ENCODE measurements around the gene CYP2A7.
"Not testable (repeated sequence)": the region's sequence is repeated elsewhere in the genome, so short reads cannot be mapped to it uniquely, and the experiment has no call there.

The CYP2A7 gene

GRCh38 chr19:40872209-40872608, 9.8 kb downstream of the CYP2A7 start:
- in situ Hi-C loops (cut with MboI; ENCODE audit: low sequenced_read_pairs, unreplicated experiment): no loop called here
- DNase-seq (ENCODE audit: low spot score): no peak
- TF ChIP-seq, protein P1, sequence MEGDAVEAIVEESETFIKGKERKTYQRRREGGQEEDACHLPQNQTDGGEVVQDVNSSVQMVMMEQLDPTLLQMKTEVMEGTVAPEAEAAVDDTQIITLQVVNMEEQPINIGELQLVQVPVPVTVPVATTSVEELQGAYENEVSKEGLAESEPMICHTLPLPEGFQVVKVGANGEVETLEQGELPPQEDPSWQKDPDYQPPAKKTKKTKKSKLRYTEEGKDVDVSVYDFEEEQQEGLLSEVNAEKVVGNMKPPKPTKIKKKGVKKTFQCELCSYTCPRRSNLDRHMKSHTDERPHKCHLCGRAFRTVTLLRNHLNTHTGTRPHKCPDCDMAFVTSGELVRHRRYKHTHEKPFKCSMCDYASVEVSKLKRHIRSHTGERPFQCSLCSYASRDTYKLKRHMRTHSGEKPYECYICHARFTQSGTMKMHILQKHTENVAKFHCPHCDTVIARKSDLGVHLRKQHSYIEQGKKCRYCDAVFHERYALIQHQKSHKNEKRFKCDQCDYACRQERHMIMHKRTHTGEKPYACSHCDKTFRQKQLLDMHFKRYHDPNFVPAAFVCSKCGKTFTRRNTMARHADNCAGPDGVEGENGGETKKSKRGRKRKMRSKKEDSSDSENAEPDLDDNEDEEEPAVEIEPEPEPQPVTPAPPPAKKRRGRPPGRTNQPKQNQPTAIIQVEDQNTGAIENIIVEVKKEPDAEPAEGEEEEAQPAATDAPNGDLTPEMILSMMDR (IDR thresholded peaks at IDR 0.05; ENCODE audit: borderline replicate concordance, control extremely low read depth, extremely low read depth, insufficient read depth, missing control alignments): no peak

DNA sequence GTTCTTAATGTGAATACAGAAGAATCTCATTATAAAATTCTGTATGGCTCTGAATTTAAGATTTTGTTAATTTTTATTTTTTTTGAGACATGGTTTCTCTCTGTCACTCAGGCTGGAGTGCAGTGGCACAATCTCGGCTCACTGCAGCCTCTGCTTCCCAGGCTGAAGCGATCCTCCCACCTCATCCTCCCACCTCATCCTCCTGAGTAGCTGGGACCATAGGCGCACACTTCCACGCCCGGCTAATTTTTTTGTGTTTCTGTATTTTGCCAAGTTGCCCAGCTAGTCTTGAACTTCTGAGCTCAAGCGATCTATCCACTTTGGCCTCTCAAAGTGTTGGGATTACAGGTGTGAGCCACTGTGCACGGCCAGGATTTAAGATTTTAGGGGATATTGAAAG, 14.3 kb downstream of the CYP2A7 start:
- in situ Hi-C loops (cut with MboI; ENCODE audit: low sequenced_read_pairs, unreplicated experiment): no loop called here
- no peak for DNase-seq (ENCODE audit: low spot score)
- TF ChIP-seq, protein P1 (IDR thresholded peaks at IDR 0.05; ENCODE audit: borderline replicate concordance, control extremely low read depth, extremely low read depth, insufficient read depth, missing control alignments): no peak

GRCh38 chr19:40864739-40865496, 17.1 kb downstream of the CYP2A7 start:
- in situ Hi-C loops (cut with MboI; ENCODE audit: low sequenced_read_pairs, unreplicated experiment); DNase-seq (ENCODE audit: low spot score): not testable (repeated sequence)

DNA sequence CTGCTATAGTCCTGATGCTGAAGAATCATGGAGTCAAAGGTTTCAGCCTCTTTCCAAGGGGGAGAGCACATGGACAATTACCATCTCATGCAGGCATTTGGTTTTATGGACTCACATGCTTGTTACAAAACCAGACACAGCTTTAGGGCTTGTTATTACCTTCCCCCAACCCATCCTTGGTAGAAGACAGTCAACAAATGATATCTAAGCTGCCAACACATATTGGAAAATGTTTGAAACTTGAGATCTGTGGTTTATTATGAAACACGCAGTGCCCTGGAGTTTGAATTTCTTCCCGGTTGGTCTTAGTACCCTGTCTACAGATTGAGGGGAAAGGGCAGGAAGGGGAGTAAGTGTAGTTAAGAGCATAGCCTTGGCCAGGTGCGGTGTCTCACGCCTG, 19.2 kb downstream of the CYP2A7 start:
- in situ Hi-C loops (cut with MboI; ENCODE audit: low sequenced_read_pairs, unreplicated experiment): no loop called here
- TF ChIP-seq, protein P1 (IDR thresholded peaks at IDR 0.05; ENCODE audit: borderline replicate concordance, control extremely low read depth, extremely low read depth, insufficient read depth, missing control alignments): no peak
- no peak for DNase-seq (ENCODE audit: low spot score)

DNA sequence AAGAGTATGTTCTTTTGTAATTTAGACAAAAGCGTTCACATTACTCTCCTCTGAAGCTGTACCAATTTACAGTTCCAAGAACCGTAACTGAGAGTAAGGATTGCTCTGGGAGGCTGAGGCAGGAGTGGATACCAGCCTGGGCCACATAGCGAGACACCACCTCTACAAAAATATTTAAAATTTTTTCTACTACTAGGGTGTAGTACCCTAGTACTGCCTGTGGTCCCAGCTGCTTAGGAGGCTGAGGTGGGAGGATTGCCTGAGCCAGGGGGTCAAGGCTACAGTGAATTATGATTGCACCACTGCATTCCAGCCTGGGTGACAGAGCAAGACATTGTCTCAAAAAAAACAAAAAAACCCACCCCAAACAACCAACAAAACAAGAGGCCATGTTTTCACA, 19.7 kb downstream of the CYP2A7 start:
- in situ Hi-C loops (cut with MboI; ENCODE audit: low sequenced_read_pairs, unreplicated experiment): no loop called here
- DNase-seq (ENCODE audit: low spot score): no peak
- TF ChIP-seq, protein P1 (IDR thresholded peaks at IDR 0.05; ENCODE audit: borderline replicate concordance, control extremely low read depth, extremely low read depth, insufficient read depth, missing control alignments): no peak

GRCh38 chr19:40858109-40858508, 23.9 kb downstream of the CYP2A7 start:
- DNase-seq (ENCODE audit: low spot score): no peak
- TF ChIP-seq, protein P1 (IDR thresholded peaks at IDR 0.05; ENCODE audit: borderline replicate concordance, control extremely low read depth, extremely low read depth, insufficient read depth, missing control alignments): no peak
- in situ Hi-C loops (cut with MboI; ENCODE audit: low sequenced_read_pairs, unreplicated experiment): no loop called here

- DNase-seq (ENCODE audit: low spot score); in situ Hi-C loops (cut with MboI; ENCODE audit: low sequenced_read_pairs, unreplicated experiment): not testable (repeated sequence)
Observed at GRCh38 chr19:40852467-40853152, 29.4 kb downstream of the CYP2A7 start.

GRCh38 chr19:40850277-40850676, 31.8 kb downstream of the CYP2A7 start, which contains the start of gene CYP2A6:
TSS of gene CYP2A6 (minus strand) at chr19:40850447. CDS start at chr19:40850426, 21 bp downstream.
- DNase-seq (ENCODE audit: low spot score); in situ Hi-C loops (cut with MboI; ENCODE audit: low sequenced_read_pairs, unreplicated experiment): not testable (repeated sequence)

- in situ Hi-C loops (cut with MboI; ENCODE audit: low sequenced_read_pairs, unreplicated experiment); DNase-seq (ENCODE audit: low spot score): not testable (repeated sequence)
Observed at GRCh38 chr19:40846722-40847121, 35.3 kb downstream of the CYP2A7 start.

GRCh38 chr19:40843653-40844052, 38.4 kb downstream of the CYP2A7 start:
- in situ Hi-C loops (cut with MboI; ENCODE audit: low sequenced_read_pairs, unreplicated experiment); DNase-seq (ENCODE audit: low spot score): not testable (repeated sequence)

DNA sequence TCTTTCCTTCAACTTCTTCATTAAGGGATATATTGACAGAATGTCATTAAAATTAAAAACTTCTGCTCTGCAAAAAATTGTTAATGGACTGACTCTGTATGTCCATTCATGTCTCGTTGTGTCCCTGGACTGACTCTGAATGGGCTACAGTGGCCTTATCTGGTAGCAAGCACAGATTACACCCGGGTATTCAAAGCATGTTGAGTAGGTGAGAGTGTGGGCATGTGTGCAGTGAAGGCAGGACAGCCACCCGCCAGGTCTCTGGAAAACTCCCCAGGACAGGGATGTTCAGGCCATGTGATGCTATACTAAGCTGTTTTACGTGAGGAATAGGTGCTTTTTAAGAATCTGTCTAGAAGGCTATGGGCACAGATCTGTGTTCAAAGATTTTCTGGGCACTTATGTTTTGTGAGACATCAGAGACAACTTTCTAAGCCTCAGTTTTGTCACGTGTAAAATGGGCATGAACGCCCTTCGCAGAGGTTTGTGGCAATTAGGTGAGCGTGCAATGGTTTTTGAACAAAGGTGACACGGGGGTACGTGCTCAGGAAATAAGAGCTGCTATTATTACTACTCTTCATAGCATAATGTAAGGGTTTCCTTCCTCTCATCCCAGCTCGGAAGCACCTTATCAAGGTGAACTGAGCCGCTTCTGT, 38.9 kb downstream of the CYP2A7 start:
- in situ Hi-C loops (cut with MboI; ENCODE audit: low sequenced_read_pairs, unreplicated experiment); DNase-seq (ENCODE audit: low spot score): not testable (repeated sequence)
